ENCODE results near the gene CCDC171. TPM values are rescaled to one million over a fixed set of nuclear protein-coding genes. Genes with fewer than 3 reads are reported as not detected.

CCDC171 gene
- total and polyA plus RNA-seq, 4 experiments from 2014 or later, result 0.11 to 1.9 (median 1.0) TPM

- intact Hi-C loops (cut with micrococcal nuclease), result loop anchor here (1.0 to 2.0 kb wide), 2 partner anchors 53 to 255 kb away; no protein-coding TSS in a partner anchor
- DNase-seq, result no peak
- H3K27me3 ChIP-seq (ENCODE audit: insufficient read depth, low read length), result no peaks in the 10 kb centered on the region
- POLR2A ChIA-PET (ENCODE audit: partially characterized antibody), result interaction anchor here (1.1 to 2.7 kb wide), 4 partner anchors 35 to 246 kb away, joined by 3 to 67 read pairs (median 8); partner anchors contain the start of genes PSIP1, SNAPC3 and TTC39B
- H3K9me3 Mint-ChIP-seq, result peaks cover 0 to 7% (median 0%) of the 10 kb centered on the region in 8 donors
- H3K36me3 ChIP-seq (ENCODE audit: insufficient read depth, low read length), result no peaks in the 10 kb centered on the region
- H3K4me3 ChIP-seq (ENCODE audit: low read length in 2 of 2), result peak overlapping the region; percentile 79 to 93
- peak overlapping the region; percentile 87 to 97 (median 96) for H3K4me3 Mint-ChIP-seq
- H3K27ac ChIP-seq (ENCODE audit: low read depth, low read length), result peak overlapping the region; percentile 45
- no peaks in the 10 kb centered on the region for H3K27me3 Mint-ChIP-seq
- H3K4me1 ChIP-seq (ENCODE audit: insufficient read depth, low read length), result peaks cover 18% of the 10 kb centered on the region
- CTCF ChIA-PET (ENCODE audit: partially characterized antibody), result interaction anchor here (0.6 to 4.3 kb wide), 8 partner anchors 10 to 276 kb away, joined by 3 to 29 read pairs (median 4); partner anchors contain the start of gene PSIP1
- H3K36me3 Mint-ChIP-seq, result peaks cover 0 to 9% of the 10 kb centered on the region in 2 donors
- H3K9me3 ChIP-seq (ENCODE audit: control insufficient read depth in 1 of 2, low read length in 2 of 2), result no peaks in the 10 kb centered on the region
- peak overlapping the region in 5 of 7 donors; percentile 25 to 91 (median 88) for H3K27ac Mint-ChIP-seq
- peaks cover 4 to 22% (median 10%) of the 10 kb centered on the region in 4 donors for H3K4me1 Mint-ChIP-seq
These were observed 670 bp downstream of the CCDC171 start for GRCh38 chr9:15553528-15553898.

GRCh38 chr9:15570769-15571168 lies 17.9 kb downstream of the CCDC171 start:
- H3K9me3 ChIP-seq (ENCODE audit: control insufficient read depth in 1 of 2, low read length in 2 of 2), result no peaks in the 10 kb centered on the region
- DNase-seq, result no peak
- intact Hi-C loops (cut with micrococcal nuclease), result no loop called here
- Mint-ChIP-seq H3K4me3 (no peak overlapping the region), H3K27ac (no peak overlapping the region), H3K36me3 (peaks cover 0 to 4% of the 10 kb centered on the region in 2 donors), H3K27me3 (no peaks in the 10 kb centered on the region), H3K4me1 (no peaks in the 10 kb centered on the region), H3K9me3 (peaks cover 0 to 2% (median 0%) of the 10 kb centered on the region in 8 donors)
- H3K4me1 ChIP-seq (ENCODE audit: insufficient read depth, low read length), result no peaks in the 10 kb centered on the region
- ChIA-PET CTCF (ENCODE audit: partially characterized antibody) (no interaction called here), POLR2A (ENCODE audit: partially characterized antibody) (no interaction called here)
- no peak overlapping the region for H3K4me3 ChIP-seq (ENCODE audit: low read length in 2 of 2)
- no peak overlapping the region for H3K27ac ChIP-seq (ENCODE audit: low read depth, low read length)
- H3K27me3 ChIP-seq (ENCODE audit: insufficient read depth, low read length), result no peaks in the 10 kb centered on the region
- H3K36me3 ChIP-seq (ENCODE audit: insufficient read depth, low read length), result no peaks in the 10 kb centered on the region

- Mint-ChIP-seq H3K27me3 (no peaks in the 10 kb centered on the region), H3K4me3 (no peak overlapping the region), H3K4me1 (no peaks in the 10 kb centered on the region), H3K27ac (no peak overlapping the region), H3K36me3 (peaks cover 0 to 4% of the 10 kb centered on the region in 2 donors), H3K9me3 (peaks cover 0 to 2% (median 0%) of the 10 kb centered on the region in 8 donors)
- DNase-seq, result no peak
- Histone ChIP-seq H3K9me3 (ENCODE audit: control insufficient read depth in 1 of 2, low read length in 2 of 2) (no peaks in the 10 kb centered on the region), H3K4me3 (ENCODE audit: low read length in 2 of 2) (no peak overlapping the region), H3K4me1 (ENCODE audit: insufficient read depth, low read length) (no peaks in the 10 kb centered on the region), H3K27ac (ENCODE audit: low read depth, low read length) (no peak overlapping the region), H3K27me3 (ENCODE audit: insufficient read depth, low read length) (no peaks in the 10 kb centered on the region), H3K36me3 (ENCODE audit: insufficient read depth, low read length) (no peaks in the 10 kb centered on the region)
- intact Hi-C loops (cut with micrococcal nuclease), result no loop called here
- CTCF ChIA-PET (ENCODE audit: partially characterized antibody), result no interaction called here
- POLR2A ChIA-PET (ENCODE audit: partially characterized antibody), result no interaction called here
These were observed 19.4 kb downstream of the CCDC171 start for GRCh38 chr9:15572200-15572770.

- Mint-ChIP-seq H3K27me3 (no peaks in the 10 kb centered on the region), H3K4me1 (no peaks in the 10 kb centered on the region), H3K4me3 (no peak overlapping the region), H3K36me3 (peaks cover 0 to 4% of the 10 kb centered on the region in 2 donors), H3K27ac (no peak overlapping the region), H3K9me3 (no peaks in the 10 kb centered on the region)
- no peaks in the 10 kb centered on the region for H3K4me1 ChIP-seq (ENCODE audit: insufficient read depth, low read length)
- DNase-seq, result no peak
- no peaks in the 10 kb centered on the region for H3K9me3 ChIP-seq (ENCODE audit: control insufficient read depth in 1 of 2, low read length in 2 of 2)
- H3K27me3 ChIP-seq (ENCODE audit: insufficient read depth, low read length), result no peaks in the 10 kb centered on the region
- intact Hi-C loops (cut with micrococcal nuclease), result no loop called here
- CTCF ChIA-PET (ENCODE audit: partially characterized antibody), result no interaction called here
- no peak overlapping the region for H3K27ac ChIP-seq (ENCODE audit: low read depth, low read length)
- no peak overlapping the region for H3K4me3 ChIP-seq (ENCODE audit: low read length in 2 of 2)
- POLR2A ChIA-PET (ENCODE audit: partially characterized antibody), result no interaction called here
- H3K36me3 ChIP-seq (ENCODE audit: insufficient read depth, low read length), result no peaks in the 10 kb centered on the region
These were observed 23.7 kb downstream of the CCDC171 start for GRCh38 chr9:15576350-15577050.

GRCh38 chr9:15578714-15579113 lies 25.9 kb downstream of the CCDC171 start:
- H3K27me3 ChIP-seq (ENCODE audit: insufficient read depth, low read length), result no peaks in the 10 kb centered on the region
- H3K27me3 Mint-ChIP-seq, result no peaks in the 10 kb centered on the region
- H3K27ac ChIP-seq (ENCODE audit: low read depth, low read length), result no peak overlapping the region
- DNase-seq, result no peak
- H3K4me3 ChIP-seq (ENCODE audit: low read length in 2 of 2), result no peak overlapping the region
- H3K36me3 ChIP-seq (ENCODE audit: insufficient read depth, low read length), result no peaks in the 10 kb centered on the region
- H3K4me1 ChIP-seq (ENCODE audit: insufficient read depth, low read length), result no peaks in the 10 kb centered on the region
- no peak overlapping the region for H3K27ac Mint-ChIP-seq
- peaks cover 0 to 8% (median 0%) of the 10 kb centered on the region in 8 donors for H3K9me3 Mint-ChIP-seq
- intact Hi-C loops (cut with micrococcal nuclease), result no loop called here
- no peaks in the 10 kb centered on the region for H3K4me1 Mint-ChIP-seq
- ChIA-PET CTCF (ENCODE audit: partially characterized antibody) (no interaction called here), POLR2A (ENCODE audit: partially characterized antibody) (no interaction called here)
- H3K36me3 Mint-ChIP-seq, result peaks cover 0 to 4% of the 10 kb centered on the region in 2 donors
- no peaks in the 10 kb centered on the region for H3K9me3 ChIP-seq (ENCODE audit: control insufficient read depth in 1 of 2, low read length in 2 of 2)
- no peak overlapping the region for H3K4me3 Mint-ChIP-seq

GRCh38 chr9:15584379-15584778 lies 31.5 kb downstream of the CCDC171 start:
- peaks cover 5% of the 10 kb centered on the region for H3K4me1 ChIP-seq (ENCODE audit: insufficient read depth, low read length)
- H3K4me3 Mint-ChIP-seq, result peak overlapping the region in 2 of 8 donors; percentile 32 to 44
- H3K4me3 ChIP-seq (ENCODE audit: low read length in 2 of 2), result no peak overlapping the region
- no peak overlapping the region for H3K27ac ChIP-seq (ENCODE audit: low read depth, low read length)
- ChIA-PET CTCF (ENCODE audit: partially characterized antibody) (no interaction called here), POLR2A (ENCODE audit: partially characterized antibody) (no interaction called here)
- no peaks in the 10 kb centered on the region for H3K27me3 Mint-ChIP-seq
- no peaks in the 10 kb centered on the region for H3K9me3 ChIP-seq (ENCODE audit: control insufficient read depth in 1 of 2, low read length in 2 of 2)
- DNase-seq, result peak in 2 of 5 donors; percentile 6 to 9
- H3K27me3 ChIP-seq (ENCODE audit: insufficient read depth, low read length), result no peaks in the 10 kb centered on the region
- intact Hi-C loops (cut with micrococcal nuclease), result no loop called here
- no peaks in the 10 kb centered on the region for H3K36me3 Mint-ChIP-seq
- no peaks in the 10 kb centered on the region for H3K36me3 ChIP-seq (ENCODE audit: insufficient read depth, low read length)
- H3K4me1 Mint-ChIP-seq, result peaks cover 3 to 11% (median 8%) of the 10 kb centered on the region in 4 donors
- peaks cover 0 to 8% (median 0%) of the 10 kb centered on the region in 8 donors for H3K9me3 Mint-ChIP-seq
- peak overlapping the region in 2 of 7 donors; percentile 38 to 44 for H3K27ac Mint-ChIP-seq

GRCh38 chr9:15592317-15592716 lies 39.5 kb downstream of the CCDC171 start:
- DNase-seq, result no peak
- no peaks in the 10 kb centered on the region for H3K4me1 ChIP-seq (ENCODE audit: insufficient read depth, low read length)
- H3K4me3 ChIP-seq (ENCODE audit: low read length in 2 of 2), result no peak overlapping the region
- no peak overlapping the region for H3K27ac ChIP-seq (ENCODE audit: low read depth, low read length)
- H3K9me3 ChIP-seq (ENCODE audit: control insufficient read depth in 1 of 2, low read length in 2 of 2), result no peaks in the 10 kb centered on the region
- no peaks in the 10 kb centered on the region for H3K27me3 ChIP-seq (ENCODE audit: insufficient read depth, low read length)
- ChIA-PET POLR2A (ENCODE audit: partially characterized antibody) (no interaction called here), CTCF (ENCODE audit: partially characterized antibody) (no interaction called here)
- Mint-ChIP-seq H3K4me1 (no peaks in the 10 kb centered on the region), H3K27me3 (peaks cover 0 to 3% of the 10 kb centered on the region in 2 donors), H3K27ac (no peak overlapping the region), H3K36me3 (no peaks in the 10 kb centered on the region), H3K9me3 (peaks cover 0 to 7% (median 0%) of the 10 kb centered on the region in 8 donors), H3K4me3 (no peak overlapping the region)
- no peaks in the 10 kb centered on the region for H3K36me3 ChIP-seq (ENCODE audit: insufficient read depth, low read length)
- intact Hi-C loops (cut with micrococcal nuclease), result no loop called here
